Esophagus squamous epithelium (tissue), 5 donors: Measurements from ENCODE around the gene OR13D1. TPM values are rescaled to one million over a fixed set of nuclear protein-coding genes. Genes with fewer than 3 reads are reported as not detected.

ENCODE experiments used
- DNase-seq: peaks from one replicate; lab custom pipeline; 2025; lab: John Stamatoyannopoulos, UW
- H3K27ac ChIP-seq, 4 donors: fragments of 200-600 bp; sonication (generic); one replicate each; pipeline ENCODE4 v1.5.1; 2016 to 2019; ENCODE audit warnings: mild to moderate bottlenecking in 1 of 4
- H3K27me3 ChIP-seq, 4 donors: fragments of 200-600 bp; sonication (generic); 1 replicate in 3 of 4; 2 replicates in 1 of 4; pipeline versions ENCODE4 v1.5.1 to v1.6.0; 2017 to 2021; ENCODE audit warnings: antibody characterized with exemption in 1 of 4
- H3K36me3 ChIP-seq, 3 donors: fragments of 200-600 bp; sonication (generic); one replicate each; pipeline ENCODE4 v1.5.1; 2016 to 2019
- H3K4me1 ChIP-seq, 3 donors: fragments of 200-600 bp; sonication (generic); one replicate each; pipeline ENCODE4 v1.5.1; 2017 to 2019
- H3K4me3 ChIP-seq, 4 donors: fragments of 200-600 bp; sonication (generic); 1 replicate in 3 of 4; 2 replicates in 1 of 4; pipeline ENCODE4 v1.5.1; 2016 to 2019; ENCODE audit warnings: mild to moderate bottlenecking in 2 of 4, moderate library complexity in 1 of 4
- H3K9me3 ChIP-seq, 3 donors: fragments of 200-600 bp; sonication (generic); one replicate each; pipeline ENCODE4 v1.5.1; 2016 to 2019
- CTCF ChIP-seq, 6 experiments: fragments of 450-650 bp in 4 of 6; fragments of 200-600 bp in 2 of 6; sonication (generic) in 2 of 6; IDR thresholded peaks; one replicate each; pipeline ENCODE4 v1.5.1; 2016 to 2019; ENCODE audit warnings: antibody characterized with exemption in 6 of 6, mild to moderate bottlenecking in 4 of 6, moderate library complexity in 4 of 6
- POLR2A ChIP-seq, 4 donors: fragments of 450-650 bp; IDR thresholded peaks; one replicate each; pipeline ENCODE4 v1.6.1; 2017; ENCODE audit warnings: antibody characterized with exemption in 4 of 4, mild to moderate bottlenecking in 4 of 4, moderate library complexity in 3 of 4
- WGBS, 2 donors: methylation state at CpG; one replicate each; pipeline ENCODE4 v1.1.5; 2018; 5-methylcytosine and 5-hydroxymethylcytosine counted together
- intact Hi-C: fragments of 100-400 bp; cut with DNase I; formaldehyde crosslinking; loops from one replicate; pipeline ENCODE4 v1.15.0; 2022
- total RNA-seq, 4 donors: library from RNA; depleted of rRNA; stranded (reverse); fragments of >200 nt; gene quantifications; one replicate each; pipeline ENCODE4 v1.1.0, GENCODE V29; 2016
- donor health status: DM: yes; HTN: yes; CAD: no.

Gene OR13D1
- total RNA-seq, 4 donors from 2014 or later: not detected

GRCh38 chr9:104740621-104741020, 46.3 kb downstream of the OR13D1 start:
- no peak for DNase-seq
- Histone ChIP-seq H3K9me3 (no peaks in the 10 kb centered on the region), H3K36me3 (no peaks in the 10 kb centered on the region), H3K4me3 (no peak overlapping the region), H3K27ac (no peak overlapping the region), H3K4me1 (peaks cover 0 to 7% (median 0%) of the 10 kb centered on the region in 3 donors), H3K27me3 (no peaks in the 10 kb centered on the region)
- 8 to 12% methylated on average over 1 of the region's 1 CpG for WGBS, 2 donors
- intact Hi-C loops: no loop called here
- TF ChIP-seq CTCF (IDR thresholded peaks at IDR 0.05) (no peak), POLR2A (IDR thresholded peaks at IDR 0.05) (no peak)

- TF ChIP-seq POLR2A (IDR thresholded peaks at IDR 0.05): no peak
- peak; percentile 31 to 74 (median 62) for TF ChIP-seq CTCF (IDR thresholded peaks at IDR 0.05)
- intact Hi-C loops: no loop called here
- Histone ChIP-seq H3K4me1 (peaks cover 0 to 15% (median 4%) of the 10 kb centered on the region in 3 donors), H3K4me3 (no peak overlapping the region), H3K9me3 (no peaks in the 10 kb centered on the region), H3K27me3 (no peaks in the 10 kb centered on the region), H3K36me3 (no peaks in the 10 kb centered on the region), H3K27ac (no peak overlapping the region)
- DNase-seq: no peak
- WGBS, 2 donors: 27 to 30% methylated on average over 7 of the region's 7 CpGs
These were observed 49.2 kb downstream of the OR13D1 start for GRCh38 chr9:104743376-104743985.

Other genes starting within 250 kb of the OR13D1 start
- not detected for gene OR13F1, start 190.3 kb upstream of the OR13D1 start, total RNA-seq
- not detected for gene OR13C4, start 167.3 kb upstream of the OR13D1 start, total RNA-seq
- not detected for gene OR13C3, start 157.7 kb upstream of the OR13D1 start, total RNA-seq
- gene OR13C8, start 125.3 kb upstream of the OR13D1 start, total RNA-seq: not detected
- gene OR13C5, start 95.1 kb upstream of the OR13D1 start, total RNA-seq: not detected
- gene OR13C2, start 88.9 kb upstream of the OR13D1 start, total RNA-seq: not detected
- gene OR13C9, start 76.3 kb upstream of the OR13D1 start, total RNA-seq: not detected
- 10 to 100 TPM; 20.1 to 34.2 (median 30.2) TPM for gene NIPSNAP3A, start 53.2 kb downstream of the OR13D1 start, total RNA-seq
- gene NIPSNAP3B, start 69.6 kb downstream of the OR13D1 start, total RNA-seq: 1 to 10 TPM in 1 of 4 donors, under 1 TPM in 1, not detected in 2; 0.13 to 2.7 TPM
- gene ABCA1, start 233.6 kb downstream of the OR13D1 start, total RNA-seq: 10 to 100 TPM in 3 of 4 donors, 1 to 10 TPM in 1; 7.7 to 37.6 (median 23.3) TPM